HS-27A (cell line): Measurements from ENCODE around the gene ZNF738.

Source experiments
- DNase-seq: peaks from one replicate; pipeline ENCODE4 v3.0.0-alpha.2; 2012; ENCODE audit warnings: low read depth, missing footprints

ZNF738 gene

DNA sequence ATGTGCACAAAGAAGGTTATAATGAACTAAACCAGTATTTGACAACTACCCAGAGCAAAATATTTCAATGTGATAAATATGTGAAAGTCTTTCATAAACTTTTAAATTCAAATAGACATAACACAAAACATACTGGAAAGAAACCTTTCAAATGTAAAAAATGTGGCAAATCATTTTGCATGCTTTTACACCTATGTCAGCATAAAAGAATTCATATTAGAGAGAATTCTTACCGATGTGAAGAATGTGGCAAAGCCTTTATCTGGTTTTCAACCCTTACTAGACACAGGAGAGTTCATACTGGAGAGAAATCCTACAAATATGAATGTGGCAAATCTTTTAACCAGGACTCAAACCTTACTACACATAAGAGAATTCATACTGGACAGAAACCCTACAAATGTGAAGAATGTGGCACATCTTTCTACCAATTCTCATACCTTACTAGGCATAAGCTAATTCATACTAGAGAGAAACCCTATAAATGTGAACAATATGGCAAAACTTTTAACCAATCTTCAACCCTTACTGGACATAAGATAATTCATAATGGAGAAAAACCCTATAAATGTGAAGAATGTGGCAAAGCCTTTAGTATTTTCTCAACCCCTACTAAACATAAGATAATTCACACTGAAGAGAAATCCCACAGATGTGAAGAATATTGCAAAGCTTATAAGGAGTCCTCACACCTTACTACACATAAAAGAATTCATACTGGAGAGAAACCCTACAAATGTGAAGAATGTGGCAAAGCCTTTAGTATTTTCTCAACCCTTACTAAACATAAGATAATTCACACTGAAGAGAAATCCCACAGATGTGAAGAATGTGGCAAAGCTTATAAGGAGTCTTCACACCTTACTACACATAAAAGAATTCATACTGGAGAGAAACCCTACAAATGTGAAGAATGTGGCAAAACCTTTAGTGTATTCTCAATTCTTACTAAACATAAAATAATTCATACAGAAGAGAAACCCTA is 64.5 kb downstream of the ZNF738 start:
- DNase-seq = no peak
